ENCODE data around the gene MIGA2.
"Not testable (repeated sequence)": the region's sequence is repeated elsewhere in the genome, so short reads cannot be mapped to it uniquely, and the experiment has no call there.

MIGA2 gene

GRCh38 chr9:129109537-129109903 is 73.1 kb downstream of the MIGA2 start:
- no peak for TF ChIP-seq CTCF (conservative IDR thresholded peaks at IDR 0.05; ENCODE audit: low read depth)
- ChIA-PET CTCF (interaction anchor here (1.6 kb wide), 1 partner anchor 64 kb away, joined by 9 read pairs; no protein-coding TSS in a partner anchor), POLR2A (ENCODE audit: low non-redundant PET) (no interaction called here)
- H3K27ac ChIP-seq = peak overlapping the region; percentile 94
- DNase-seq (ENCODE audit: low spot score) = peak; percentile 54

GRCh38 chr9:129109952-129110739 is 73.7 kb downstream of the MIGA2 start:
- DNase-seq (ENCODE audit: low spot score) = no peak
- peak overlapping the region; percentile 94 for H3K27ac ChIP-seq
- ChIA-PET POLR2A (ENCODE audit: low non-redundant PET) (interaction anchor here (0.6 kb wide), 2 partner anchors 43 to 516 kb away, joined by 3 to 5 read pairs; partner anchors contain the start of gene NTMT1), CTCF (interaction anchor here (1.6 kb wide), 1 partner anchor 64 kb away, joined by 9 read pairs; no protein-coding TSS in a partner anchor)
- TF ChIP-seq CTCF (conservative IDR thresholded peaks at IDR 0.05; ENCODE audit: low read depth) = no peak

- no peak for TF ChIP-seq CTCF (conservative IDR thresholded peaks at IDR 0.05; ENCODE audit: low read depth)
- DNase-seq (ENCODE audit: low spot score) = peak; percentile 100
Observed at GRCh38 chr9:129110740-129111527, 74.5 kb downstream of the MIGA2 start, which contains the start of the genes CRAT and PTPA. CRAT (minus strand) TSS chr9:129110793; CDS start chr9:129110509, 284 bp downstream. PTPA (plus strand) TSS chr9:129111415; CDS start chr9:129111601, 186 bp downstream.

GRCh38 chr9:129111528-129112151 is 75.2 kb downstream of the MIGA2 start:
- ChIA-PET POLR2A (ENCODE audit: low non-redundant PET) (no interaction called here), CTCF (interaction anchor here (0.6 to 3.3 kb wide), 4 partner anchors 19 to 499 kb away, joined by 3 to 18 read pairs (median 4); no protein-coding TSS in a partner anchor)
- peak overlapping the region; percentile 94 for H3K27ac ChIP-seq
- TF ChIP-seq CTCF (conservative IDR thresholded peaks at IDR 0.05; ENCODE audit: low read depth) = no peak
- DNase-seq (ENCODE audit: low spot score) = peak; percentile 73

More at GRCh38 chr9:129110740-129111527, 74.5 kb downstream of the MIGA2 start, which contains the start of the genes CRAT and PTPA:
- ChIA-PET POLR2A (ENCODE audit: low non-redundant PET) (interaction anchor here (0.6 kb wide), 1 partner anchor 515 kb away, joined by 5 read pairs; the partner anchor contains the start of gene NTMT1), CTCF (interaction anchor here (0.6 to 3.3 kb wide), 2 partner anchors 20 to 803 kb away, joined by 3 to 18 read pairs; no protein-coding TSS in a partner anchor)
- peak within 1 kb of the TSS; percentile 94 for H3K27ac ChIP-seq

- DNase-seq (ENCODE audit: low spot score); POLR2A ChIA-PET (ENCODE audit: low non-redundant PET): not testable (repeated sequence)
- peak overlapping the region; percentile 94 for H3K27ac ChIP-seq
- CTCF ChIA-PET = interaction anchor here (0.6 to 3.3 kb wide), 6 partner anchors 18 to 499 kb away, joined by 3 to 18 read pairs (median 4); no protein-coding TSS in a partner anchor
Observed at GRCh38 chr9:129112526-129112925, 76.1 kb downstream of the MIGA2 start.

GRCh38 chr9:129113645-129114304 is 77.3 kb downstream of the MIGA2 start:
- no peak for TF ChIP-seq CTCF (conservative IDR thresholded peaks at IDR 0.05; ENCODE audit: low read depth)
- ChIA-PET POLR2A (ENCODE audit: low non-redundant PET) (no interaction called here), CTCF (interaction anchor here (0.6 to 3.3 kb wide), 3 partner anchors 17 to 529 kb away, joined by 3 to 18 read pairs (median 4); no protein-coding TSS in a partner anchor)
- H3K27ac ChIP-seq = peak overlapping the region; percentile 94
- DNase-seq (ENCODE audit: low spot score) = no peak

Measured in RWPE1 (cell line).